GM21723 (cell line): ENCODE data around the gene JOSD1.
A peak's percentile ranks its signal among the peaks of the same experiment; 100 is the strongest.

Experiments
- ATAC-seq: cut with Tn5 transposase; IDR thresholded peaks from one replicate; pipeline ENCODE4 v1.9.1; 2021; ENCODE audit warnings: mild to moderate bottlenecking, moderate library complexity; ENCODE audit not compliant: unreplicated experiment

JOSD1 gene

GRCh38 chr22:38700789-38701628, at the start of gene JOSD1:
TSS of gene JOSD1 (minus strand) at chr22:38700943. CDS start at chr22:38699987, 956 bp downstream.
- ATAC-seq: peak; percentile 35

- ATAC-seq: no peak
Observed at GRCh38 chr22:38750104-38750503, 49.4 kb upstream of the JOSD1 start.

- no peak for ATAC-seq
Observed at GRCh38 chr22:38748487-38749136, 47.9 kb upstream of the JOSD1 start.

GRCh38 chr22:38745676-38746460, 45.1 kb upstream of the JOSD1 start:
- ATAC-seq: no peak

GRCh38 chr22:38744981-38745380, 44.2 kb upstream of the JOSD1 start:
- no peak for ATAC-seq

GRCh38 chr22:38742176-38742942, 41.6 kb upstream of the JOSD1 start:
- no peak for ATAC-seq

GRCh38 chr22:38741576-38741975, 40.8 kb upstream of the JOSD1 start:
- no peak for ATAC-seq

- ATAC-seq: no peak
Observed at GRCh38 chr22:38741166-38741565, 40.4 kb upstream of the JOSD1 start.

GRCh38 chr22:38740754-38741153, 40.0 kb upstream of the JOSD1 start:
- ATAC-seq: no peak

GRCh38 chr22:38740116-38740723, 39.5 kb upstream of the JOSD1 start:
- ATAC-seq: no peak

GRCh38 chr22:38739300-38740055, 38.7 kb upstream of the JOSD1 start:
- ATAC-seq: no peak

GRCh38 chr22:38738475-38739070, 37.8 kb upstream of the JOSD1 start:
- no peak for ATAC-seq

GRCh38 chr22:38737302-38738060, 36.7 kb upstream of the JOSD1 start:
- ATAC-seq: no peak

GRCh38 chr22:38736257-38736570, 35.5 kb upstream of the JOSD1 start:
- no peak for ATAC-seq

- no peak for ATAC-seq
Observed at GRCh38 chr22:38735465-38736256, 34.9 kb upstream of the JOSD1 start.

GRCh38 chr22:38735126-38735464, 34.4 kb upstream of the JOSD1 start:
- no peak for ATAC-seq

- no peak for ATAC-seq
Observed at GRCh38 chr22:38734421-38735100, 33.8 kb upstream of the JOSD1 start.
